ENCODE data around the gene SPO11.

The SPO11 gene

DNA sequence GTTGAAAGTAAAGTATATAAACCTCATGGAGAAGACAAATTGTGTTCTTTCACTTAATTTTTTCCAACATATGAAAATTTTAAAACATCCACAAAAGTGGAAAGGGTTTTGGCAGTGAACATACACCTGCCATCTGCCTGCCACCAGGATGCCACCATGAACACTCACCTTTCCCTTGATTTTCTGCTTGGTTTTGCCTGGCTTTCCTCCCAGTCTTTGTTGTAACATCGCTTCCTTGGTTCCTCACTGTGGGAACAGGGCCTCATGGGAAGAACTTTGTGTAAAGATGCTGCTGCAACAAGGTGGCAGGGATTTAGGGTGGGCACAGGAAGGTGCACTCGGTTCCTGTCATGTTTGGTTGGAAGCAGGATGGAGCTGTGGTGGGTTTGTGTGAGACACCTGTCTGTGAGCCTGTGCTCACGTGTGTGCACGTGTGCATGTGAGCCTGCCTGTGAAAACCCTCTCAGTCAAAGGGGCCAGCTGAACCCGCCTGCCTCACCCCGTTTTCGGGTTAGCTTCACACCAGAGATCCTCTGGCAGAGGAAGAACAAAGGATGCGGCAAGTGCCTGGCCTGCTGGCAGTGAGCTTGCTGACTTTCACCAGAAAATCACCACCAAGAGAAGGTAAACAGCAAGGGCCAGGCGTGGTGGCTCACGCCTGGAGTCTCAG is 50.6 kb downstream of the SPO11 start:
- H3K4me1 ChIP-seq: no peaks in the 10 kb centered on the region
- peaks cover 17% of the 10 kb centered on the region; the same call in 1 of the 2 replicates for H3K36me3 ChIP-seq
- H3K4me2 ChIP-seq: no peak overlapping the region
- no peak overlapping the region for H3K27ac ChIP-seq
- H4K20me1 ChIP-seq: peaks cover 62% of the 10 kb centered on the region
- H3K9me3 ChIP-seq: no peaks in the 10 kb centered on the region
- no peaks in the 10 kb centered on the region for H3K27me3 ChIP-seq
- TF ChIP-seq Cebpa-rat (IDR thresholded peaks at IDR 0.05): no peak
- no peak overlapping the region for H3K9ac ChIP-seq
- H3K4me3 ChIP-seq: no peak overlapping the region

- no peak for TF ChIP-seq Cebpa-rat (IDR thresholded peaks at IDR 0.05)
- no peaks in the 10 kb centered on the region for H3K4me1 ChIP-seq
- H3K4me3 ChIP-seq: no peak overlapping the region
- H3K36me3 ChIP-seq: peaks cover 30% of the 10 kb centered on the region; the same call in 1 of the 2 replicates
- H3K4me2 ChIP-seq: no peak overlapping the region
- no peak overlapping the region for H3K27ac ChIP-seq
- no peaks in the 10 kb centered on the region for H3K9me3 ChIP-seq
- H4K20me1 ChIP-seq: peaks cover 45% of the 10 kb centered on the region
- H3K27me3 ChIP-seq: no peaks in the 10 kb centered on the region
- H3K9ac ChIP-seq: no peak overlapping the region
Measured at GRCh38 chr20:57381596-57382503, 52.2 kb downstream of the SPO11 start.

- Histone ChIP-seq H3K4me2 (no peak overlapping the region), H3K36me3 (peaks cover 30% of the 10 kb centered on the region; the same call in 1 of the 2 replicates), H3K9ac (no peak overlapping the region), H3K27ac (no peak overlapping the region), H3K27me3 (no peaks in the 10 kb centered on the region), H3K4me1 (0 out of 2 replicates have a peak, but pooled peaks cover 2% of the 10 kb centered on the region), H4K20me1 (peaks cover 39% of the 10 kb centered on the region), H3K9me3 (no peaks in the 10 kb centered on the region), H3K4me3 (no peak overlapping the region)
- TF ChIP-seq Cebpa-rat (IDR thresholded peaks at IDR 0.05): no peak
Measured at GRCh38 chr20:57382516-57382915, 52.9 kb downstream of the SPO11 start.

DNA sequence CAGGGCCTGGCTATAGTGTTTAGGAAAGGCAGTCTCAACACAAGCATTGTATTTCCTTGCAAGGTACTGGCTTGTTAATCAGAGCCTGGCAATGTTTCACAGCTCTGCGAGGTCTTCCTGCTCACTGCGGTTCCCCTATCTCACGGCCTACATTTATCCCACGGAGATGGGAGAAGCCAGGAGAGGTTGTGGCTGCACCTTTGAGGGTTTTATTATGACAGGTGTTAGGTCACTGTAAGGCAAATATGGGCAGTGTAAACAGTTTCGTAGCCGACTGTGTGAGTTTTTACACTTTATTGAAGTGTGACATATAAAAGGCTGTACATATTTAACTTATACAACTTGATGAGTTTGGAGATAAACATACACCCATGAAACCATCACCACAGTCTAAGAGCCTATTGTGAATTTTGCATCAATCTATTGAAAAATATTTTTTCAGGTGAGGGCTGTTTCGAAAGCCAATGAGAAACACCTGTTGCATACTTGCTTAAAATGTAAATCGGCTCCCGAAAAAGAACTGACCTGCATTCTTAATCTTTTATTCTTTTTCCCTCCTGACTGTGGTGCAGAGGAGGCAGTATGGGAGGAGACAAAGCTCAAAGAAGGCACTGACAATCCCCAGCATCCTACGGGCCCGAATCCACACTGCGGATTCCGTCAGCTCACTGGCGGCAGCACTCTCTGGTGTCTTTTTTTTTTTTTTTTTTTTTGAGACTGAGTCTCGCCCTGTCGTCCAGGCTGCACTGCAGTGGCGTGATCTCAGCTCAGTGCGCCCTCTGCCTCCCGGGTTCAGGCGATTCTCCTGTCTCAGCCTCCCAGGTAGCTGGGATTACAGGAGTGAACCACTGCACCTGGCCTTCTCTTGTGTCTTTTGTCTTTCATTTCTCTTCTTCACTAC is 54.1 kb downstream of the SPO11 start:
- TF ChIP-seq Cebpa-rat (IDR thresholded peaks at IDR 0.05): no peak
- no peak overlapping the region for H3K27ac ChIP-seq
- no peak overlapping the region for H3K4me3 ChIP-seq
- H3K9ac ChIP-seq: 0 out of 2 replicates have a peak overlapping the region, but pooled peaks have one; percentile 7
- H3K4me2 ChIP-seq: no peak overlapping the region
- H3K9me3 ChIP-seq: no peaks in the 10 kb centered on the region
- H4K20me1 ChIP-seq: peaks cover 27% of the 10 kb centered on the region
- H3K36me3 ChIP-seq: peaks cover 30% of the 10 kb centered on the region; the same call in 1 of the 2 replicates
- no peaks in the 10 kb centered on the region for H3K27me3 ChIP-seq
- H3K4me1 ChIP-seq: peaks cover 13% of the 10 kb centered on the region

DNA sequence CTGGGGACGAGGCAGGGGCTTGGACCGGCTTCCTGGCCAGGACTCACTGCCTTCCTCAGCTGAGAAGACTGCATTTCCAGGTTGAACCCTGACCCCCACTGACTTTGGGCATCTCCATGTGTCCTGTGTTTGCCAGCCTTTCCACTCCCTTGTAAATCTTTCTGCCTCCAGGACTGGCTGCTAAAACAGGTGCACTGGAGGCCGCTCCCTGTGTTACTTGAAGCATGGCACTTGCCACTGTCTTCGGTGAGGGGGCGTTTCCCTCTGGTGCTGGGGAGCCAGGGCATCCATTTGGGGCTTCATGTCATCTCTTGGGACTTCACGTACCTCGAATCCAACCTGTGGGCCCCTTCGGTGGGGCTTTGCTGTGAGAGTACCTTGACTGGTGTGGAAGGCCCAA is 54.9 kb downstream of the SPO11 start:
- Histone ChIP-seq H3K27ac (no peak overlapping the region), H3K4me1 (peaks cover 21% of the 10 kb centered on the region), H3K9me3 (no peaks in the 10 kb centered on the region), H3K36me3 (peaks cover 30% of the 10 kb centered on the region; the same call in 1 of the 2 replicates), H3K4me3 (no peak overlapping the region), H3K9ac (0 out of 2 replicates have a peak overlapping the region, but pooled peaks have one; percentile 7), H3K4me2 (no peak overlapping the region), H4K20me1 (peaks cover 20% of the 10 kb centered on the region), H3K27me3 (no peaks in the 10 kb centered on the region)
- TF ChIP-seq Cebpa-rat (IDR thresholded peaks at IDR 0.05): no peak

- Histone ChIP-seq H3K4me2 (no peak overlapping the region), H3K4me3 (no peak overlapping the region), H3K36me3 (peaks cover 30% of the 10 kb centered on the region; the same call in 1 of the 2 replicates), H3K9me3 (no peaks in the 10 kb centered on the region), H3K9ac (no peak overlapping the region), H4K20me1 (peaks cover 13% of the 10 kb centered on the region; the same call in 1 of the 2 replicates), H3K27ac (no peak overlapping the region), H3K4me1 (peaks cover 28% of the 10 kb centered on the region), H3K27me3 (no peaks in the 10 kb centered on the region)
- no peak for TF ChIP-seq Cebpa-rat (IDR thresholded peaks at IDR 0.05)
Measured at GRCh38 chr20:57384953-57385761, 55.6 kb downstream of the SPO11 start.

DNA sequence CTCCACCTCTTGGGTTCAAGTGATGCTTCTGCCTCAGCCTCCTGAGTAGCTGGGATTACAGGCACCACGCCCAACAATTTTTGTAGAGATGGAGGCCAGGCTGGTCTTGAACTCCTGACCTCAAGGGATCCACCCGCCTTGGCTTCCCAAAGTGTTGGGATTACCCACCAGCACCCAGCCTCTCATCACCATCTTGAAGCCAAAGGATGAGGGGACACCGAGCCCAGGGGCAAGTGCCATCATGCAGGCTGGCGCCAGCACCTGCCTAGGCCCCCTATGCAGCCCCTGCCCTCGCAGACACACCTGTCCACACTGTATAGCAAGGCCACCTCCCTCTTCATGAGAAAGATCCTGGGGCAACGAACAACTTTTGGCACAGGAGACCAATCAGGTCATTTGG is 56.3 kb downstream of the SPO11 start:
- Histone ChIP-seq H3K9me3 (no peaks in the 10 kb centered on the region), H3K36me3 (peaks cover 30% of the 10 kb centered on the region; the same call in 1 of the 2 replicates), H3K4me2 (no peak overlapping the region), H3K27ac (no peak overlapping the region), H3K27me3 (no peaks in the 10 kb centered on the region), H3K4me3 (no peak overlapping the region), H3K4me1 (peaks cover 35% of the 10 kb centered on the region), H4K20me1 (0 out of 2 replicates have a peak, but pooled peaks cover 7% of the 10 kb centered on the region), H3K9ac (no peak overlapping the region)
- TF ChIP-seq Cebpa-rat (IDR thresholded peaks at IDR 0.05): no peak

GRCh38 chr20:57386762-57387161 is 57.2 kb downstream of the SPO11 start:
- H3K4me1 ChIP-seq: peaks cover 35% of the 10 kb centered on the region

More at GRCh38 chr20:57386762-57387161, 57.2 kb downstream of the SPO11 start:
- no peak for TF ChIP-seq Cebpa-rat (IDR thresholded peaks at IDR 0.05)
- Histone ChIP-seq H3K4me3 (no peak overlapping the region), H3K9ac (no peak overlapping the region), H3K27me3 (no peaks in the 10 kb centered on the region), H4K20me1 (no peaks in the 10 kb centered on the region), H3K9me3 (no peaks in the 10 kb centered on the region), H3K36me3 (peaks cover 30% of the 10 kb centered on the region; the same call in 1 of the 2 replicates), H3K27ac (no peak overlapping the region), H3K4me2 (no peak overlapping the region)

All from BLaER1 (cell line).